Kidney capillary endothelial cell (primary cell): ENCODE data around the gene LRRC28.

Experiments used
- DNase-seq: peaks from one replicate; pipeline ENCODE4 v3.0.0-alpha.2; 2018; ENCODE audit warnings: low spot score

LRRC28 gene

DNA sequence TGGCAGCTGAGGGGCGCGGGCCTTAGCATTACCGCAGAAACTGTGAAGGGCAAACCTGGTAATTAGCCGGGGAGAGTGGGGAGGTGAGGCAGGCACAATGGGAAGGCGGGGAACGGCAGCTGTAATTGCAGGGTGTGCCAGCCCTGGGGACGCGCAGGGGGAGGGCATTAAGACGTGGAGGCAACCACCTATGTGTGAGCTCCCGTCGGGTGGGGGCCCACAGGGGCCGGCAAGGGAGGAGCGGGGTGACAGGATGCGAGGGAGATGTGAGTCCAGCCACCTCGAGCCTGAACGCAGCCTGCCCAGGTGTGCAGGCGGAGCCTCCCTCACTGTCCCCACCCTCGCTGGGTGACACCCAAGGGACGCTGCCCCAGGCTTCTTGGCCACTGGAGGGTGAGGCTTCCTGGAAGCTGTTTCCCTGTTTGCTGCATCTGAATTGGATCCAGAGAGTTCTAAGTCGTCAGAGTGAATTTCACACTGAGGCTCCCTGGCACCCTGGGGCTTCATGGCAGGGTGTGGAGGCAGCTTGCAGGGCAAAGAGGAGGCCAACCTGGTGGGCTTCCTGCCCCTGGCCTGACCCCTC lies 183.9 kb downstream of the LRRC28 start:
- no peak for DNase-seq

DNA sequence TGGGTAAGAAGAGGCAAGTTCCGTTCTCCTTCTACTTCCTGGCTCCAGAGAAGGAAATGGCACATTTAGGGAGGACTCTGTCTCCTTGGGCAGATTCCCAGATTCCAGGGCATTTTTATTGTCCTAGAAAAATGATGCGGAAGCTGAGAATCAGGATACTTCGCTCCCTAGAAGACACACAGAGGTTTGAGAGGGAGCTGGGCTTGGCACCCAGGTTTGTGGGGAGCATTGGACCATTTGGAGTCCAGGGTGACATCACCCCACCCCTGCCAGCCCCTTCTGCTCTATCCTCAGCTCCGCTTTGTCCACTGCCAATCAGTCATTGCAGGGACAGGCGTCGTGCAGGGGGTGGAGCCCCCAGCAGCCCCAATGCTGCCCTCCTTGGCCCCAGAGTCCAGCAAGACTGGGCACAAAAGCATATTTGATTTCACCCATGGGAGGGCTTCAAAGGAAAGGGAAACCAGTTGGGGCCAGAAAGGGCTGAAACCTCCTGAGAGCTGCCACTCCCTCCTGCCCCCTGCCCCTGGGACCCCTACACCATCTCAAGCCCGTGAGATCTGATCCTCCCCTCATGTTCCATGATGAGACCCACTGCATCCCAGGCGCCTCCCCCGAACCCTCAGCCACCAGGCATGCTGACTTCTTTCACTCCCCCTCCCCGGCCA lies 184.7 kb downstream of the LRRC28 start:
- DNase-seq = no peak

GRCh38 chr15:99436542-99437314 lies 185.4 kb downstream of the LRRC28 start:
- DNase-seq = no peak

DNA sequence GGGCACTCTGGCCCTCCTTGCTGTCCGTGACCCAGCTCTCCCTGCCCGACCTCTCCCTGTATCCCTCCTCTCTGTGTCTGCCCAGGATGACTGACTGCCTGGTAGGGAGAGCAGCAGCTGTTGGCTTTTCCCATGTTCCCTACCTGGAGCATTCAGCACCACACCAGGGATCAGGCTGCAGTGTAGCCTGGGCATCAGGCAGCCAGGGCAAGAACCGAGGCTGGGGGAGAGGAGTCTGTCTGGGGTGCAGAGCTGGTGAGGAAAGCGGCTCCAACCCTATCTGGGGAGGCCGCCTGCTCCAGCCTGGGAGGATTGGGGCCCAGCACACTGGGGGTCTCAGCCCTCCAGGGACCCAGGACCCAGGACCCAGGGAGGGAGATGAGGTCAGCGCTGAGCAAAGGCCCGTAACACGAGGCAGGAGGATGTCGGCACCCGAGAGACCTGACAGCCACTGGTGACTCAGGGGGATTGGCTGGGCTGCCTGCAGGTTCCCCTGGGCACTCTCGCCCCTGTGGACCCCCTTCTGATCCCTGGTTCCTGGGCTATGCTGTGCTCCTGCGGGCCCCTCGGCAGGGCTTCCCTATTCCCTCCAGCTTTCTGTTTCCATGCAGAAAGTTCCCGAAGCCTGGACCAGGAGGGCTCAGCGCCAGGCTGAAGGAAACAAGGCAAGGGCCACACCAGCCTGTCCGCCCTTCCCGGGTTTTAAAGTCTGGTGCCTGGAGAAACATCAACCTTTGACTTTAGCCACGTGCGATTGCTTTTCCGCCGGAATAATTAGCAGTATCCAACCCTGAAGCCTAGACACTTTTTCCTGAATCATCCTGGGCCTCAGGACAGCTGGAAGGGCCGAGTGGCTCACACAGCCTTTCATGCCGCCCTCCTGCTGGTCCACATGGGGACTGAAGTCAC lies 186.3 kb downstream of the LRRC28 start:
- DNase-seq = no peak

DNA sequence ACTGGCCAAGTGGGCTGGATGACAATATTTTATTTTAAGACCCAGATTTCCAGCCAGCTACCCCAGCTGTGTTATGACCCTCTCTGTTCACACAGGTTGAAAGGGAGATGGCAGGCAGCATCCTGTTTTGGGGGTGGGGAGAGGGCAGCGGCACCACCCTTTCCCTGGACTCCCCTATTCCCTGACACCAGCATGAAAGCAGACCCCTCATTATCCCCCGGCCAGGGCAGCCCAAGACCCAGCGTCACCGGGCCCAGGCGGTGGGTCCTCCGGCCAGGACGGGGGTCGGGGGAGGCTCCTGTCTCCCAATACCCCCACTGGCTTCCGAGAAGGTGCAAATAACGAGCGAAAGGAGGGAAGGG lies 186.9 kb downstream of the LRRC28 start:
- no peak for DNase-seq

GRCh38 chr15:99438691-99439523 lies 187.6 kb downstream of the LRRC28 start:
- DNase-seq = peak; percentile 56

DNA sequence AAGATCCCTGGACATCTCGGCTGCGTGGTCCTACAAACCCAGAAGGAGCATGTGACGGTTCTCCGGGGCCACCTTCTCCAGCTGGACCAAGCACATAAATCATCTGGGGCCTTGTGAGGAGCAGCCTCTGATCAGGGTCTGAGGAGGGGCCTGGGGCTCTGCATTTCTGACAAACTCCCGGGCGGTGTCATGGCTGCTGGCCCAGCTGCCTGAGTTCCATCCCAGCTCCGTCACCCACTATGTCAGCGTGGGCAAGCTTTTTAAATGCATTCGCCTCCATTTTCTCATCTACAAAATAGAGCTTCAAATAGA lies 188.2 kb downstream of the LRRC28 start:
- DNase-seq = no peak

DNA sequence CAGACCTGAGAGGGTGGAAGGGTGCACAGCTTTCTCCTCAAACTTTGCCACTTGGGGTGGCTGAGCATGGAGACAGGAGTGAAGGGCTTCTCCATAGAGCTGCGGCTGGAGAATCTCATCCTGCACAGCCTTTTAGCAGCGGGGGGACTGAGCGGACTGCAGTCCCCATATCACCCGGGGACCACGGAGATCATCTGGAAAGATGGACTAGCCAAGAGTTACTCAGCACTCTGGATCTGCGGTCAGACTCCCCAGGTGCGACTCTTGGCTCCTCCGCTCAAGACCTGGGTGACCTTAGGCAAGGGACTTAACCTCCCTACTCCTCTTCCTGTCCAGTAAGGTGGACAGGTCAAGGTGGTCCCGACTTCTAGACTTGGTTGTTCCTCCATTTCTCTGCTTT lies 188.7 kb downstream of the LRRC28 start:
- no peak for DNase-seq
